ENCODE measurements around the gene ITFG1. TPM values are rescaled to one million over a fixed set of nuclear protein-coding genes. Genes with fewer than 3 reads are reported as not detected.

Gene ITFG1
- total RNA-seq, 2 donors from 2014 or later, result 17.8 to 24.6 TPM

DNA sequence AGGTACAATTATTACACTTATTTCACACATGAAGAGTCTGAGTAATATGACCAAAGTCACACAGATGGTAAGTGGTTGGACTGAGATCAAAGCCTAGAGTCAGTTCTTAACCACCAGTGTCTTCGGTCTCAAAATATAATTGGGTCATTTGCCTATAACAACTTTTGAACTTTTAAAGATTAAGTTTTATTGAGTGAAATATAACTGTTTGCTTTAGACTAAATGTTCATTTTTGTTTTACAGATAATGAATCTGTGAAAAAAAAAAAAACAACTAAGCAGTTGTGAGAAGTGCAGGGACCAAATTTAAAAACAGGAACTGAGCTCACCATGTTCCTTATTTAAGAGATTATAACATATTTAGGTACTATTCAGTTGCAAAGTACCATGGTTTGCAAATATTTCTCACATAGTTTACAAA, 150.1 kb downstream of the ITFG1 start:
- Histone ChIP-seq H3K36me3 (replicated peaks in 1 of 2; ENCODE audit: insufficient read depth in 1 of 2, low read depth in 2 of 2) (no peaks in the 10 kb centered on the region), H3K9me3 (no peaks in the 10 kb centered on the region), H3K4me3 (no peak overlapping the region), H3K27ac (no peak overlapping the region), H3K27me3 (no peaks in the 10 kb centered on the region), H3K4me1 (no peaks in the 10 kb centered on the region)
- DNase-seq (no peak), ATAC-seq (no peak)
- intact Hi-C loops (cut with DNase I), result no loop called here
- no peak for TF ChIP-seq POLR2A (IDR thresholded peaks at IDR 0.05)
- TF ChIP-seq, protein P1, sequence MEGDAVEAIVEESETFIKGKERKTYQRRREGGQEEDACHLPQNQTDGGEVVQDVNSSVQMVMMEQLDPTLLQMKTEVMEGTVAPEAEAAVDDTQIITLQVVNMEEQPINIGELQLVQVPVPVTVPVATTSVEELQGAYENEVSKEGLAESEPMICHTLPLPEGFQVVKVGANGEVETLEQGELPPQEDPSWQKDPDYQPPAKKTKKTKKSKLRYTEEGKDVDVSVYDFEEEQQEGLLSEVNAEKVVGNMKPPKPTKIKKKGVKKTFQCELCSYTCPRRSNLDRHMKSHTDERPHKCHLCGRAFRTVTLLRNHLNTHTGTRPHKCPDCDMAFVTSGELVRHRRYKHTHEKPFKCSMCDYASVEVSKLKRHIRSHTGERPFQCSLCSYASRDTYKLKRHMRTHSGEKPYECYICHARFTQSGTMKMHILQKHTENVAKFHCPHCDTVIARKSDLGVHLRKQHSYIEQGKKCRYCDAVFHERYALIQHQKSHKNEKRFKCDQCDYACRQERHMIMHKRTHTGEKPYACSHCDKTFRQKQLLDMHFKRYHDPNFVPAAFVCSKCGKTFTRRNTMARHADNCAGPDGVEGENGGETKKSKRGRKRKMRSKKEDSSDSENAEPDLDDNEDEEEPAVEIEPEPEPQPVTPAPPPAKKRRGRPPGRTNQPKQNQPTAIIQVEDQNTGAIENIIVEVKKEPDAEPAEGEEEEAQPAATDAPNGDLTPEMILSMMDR (IDR thresholded peaks at IDR 0.05), result no peak
- WGBS, 2 donors, result 85 to 92% methylated on average over 1 of the region's 1 CpG

GRCh38 chr16:47309581-47310312, 151.1 kb downstream of the ITFG1 start:
- TF ChIP-seq, protein P1 (IDR thresholded peaks at IDR 0.05), result no peak
- TF ChIP-seq POLR2A (IDR thresholded peaks at IDR 0.05), result no peak
- Histone ChIP-seq H3K36me3 (replicated peaks in 1 of 2; ENCODE audit: insufficient read depth in 1 of 2, low read depth in 2 of 2) (no peaks in the 10 kb centered on the region), H3K4me3 (no peak overlapping the region), H3K27me3 (no peaks in the 10 kb centered on the region), H3K9me3 (no peaks in the 10 kb centered on the region), H3K4me1 (no peaks in the 10 kb centered on the region), H3K27ac (no peak overlapping the region)
- no peak for DNase-seq
- 81 to 84% methylated on average over 4 of the region's 4 CpGs for WGBS, 2 donors
- no peak for ATAC-seq
- intact Hi-C loops (cut with DNase I), result no loop called here

DNA sequence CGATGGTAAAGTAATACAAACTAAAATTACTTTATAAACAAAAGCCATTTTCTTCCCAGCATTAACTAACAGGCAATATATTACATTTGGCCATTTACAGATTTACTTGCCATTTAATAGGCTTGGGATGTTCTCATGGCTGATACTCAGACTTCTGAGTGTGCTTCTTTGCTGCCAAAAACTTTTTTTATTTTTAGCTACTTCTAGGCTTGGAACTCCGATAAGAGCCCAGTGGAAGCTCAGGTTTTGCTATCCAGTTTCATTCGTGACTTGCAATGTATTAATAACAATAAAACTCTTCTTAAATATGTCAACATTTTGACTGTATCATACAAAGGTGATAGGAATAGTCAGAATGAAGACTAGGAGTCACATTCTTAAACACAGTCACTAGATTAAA, 152.3 kb downstream of the ITFG1 start:
- no peaks in the 10 kb centered on the region for H3K4me1 ChIP-seq
- H3K27me3 ChIP-seq, result no peaks in the 10 kb centered on the region
- TF ChIP-seq POLR2A (IDR thresholded peaks at IDR 0.05), result no peak
- TF ChIP-seq, protein P1 (IDR thresholded peaks at IDR 0.05), result no peak
- 80 to 84% methylated on average over 3 of the region's 3 CpGs for whole genome bisulfite sequencing, 2 donors
- ATAC-seq (no peak), DNase-seq (no peak)
- no peaks in the 10 kb centered on the region for H3K36me3 ChIP-seq (replicated peaks in 1 of 2; ENCODE audit: insufficient read depth in 1 of 2, low read depth in 2 of 2)
- H3K9me3 ChIP-seq, result no peaks in the 10 kb centered on the region
- H3K4me3 ChIP-seq, result no peak overlapping the region
- H3K27ac ChIP-seq, result no peak overlapping the region
- intact Hi-C loops (cut with DNase I), result no loop called here

GRCh38 chr16:47304563-47304962, 156.3 kb downstream of the ITFG1 start:
- no peaks in the 10 kb centered on the region for H3K9me3 ChIP-seq
- H3K27me3 ChIP-seq, result no peaks in the 10 kb centered on the region
- H3K4me3 ChIP-seq, result no peak overlapping the region
- ATAC-seq (no peak), DNase-seq (no peak)
- 92 to 96% methylated on average over 1 of the region's 1 CpG for whole genome bisulfite sequencing, 2 donors
- no peak for TF ChIP-seq POLR2A (IDR thresholded peaks at IDR 0.05)
- TF ChIP-seq, protein P1 (IDR thresholded peaks at IDR 0.05), result no peak
- H3K4me1 ChIP-seq, result no peaks in the 10 kb centered on the region
- H3K27ac ChIP-seq, result no peak overlapping the region
- H3K36me3 ChIP-seq (replicated peaks in 1 of 2; ENCODE audit: insufficient read depth in 1 of 2, low read depth in 2 of 2), result no peaks in the 10 kb centered on the region
- intact Hi-C loops (cut with DNase I), result no loop called here

DNA sequence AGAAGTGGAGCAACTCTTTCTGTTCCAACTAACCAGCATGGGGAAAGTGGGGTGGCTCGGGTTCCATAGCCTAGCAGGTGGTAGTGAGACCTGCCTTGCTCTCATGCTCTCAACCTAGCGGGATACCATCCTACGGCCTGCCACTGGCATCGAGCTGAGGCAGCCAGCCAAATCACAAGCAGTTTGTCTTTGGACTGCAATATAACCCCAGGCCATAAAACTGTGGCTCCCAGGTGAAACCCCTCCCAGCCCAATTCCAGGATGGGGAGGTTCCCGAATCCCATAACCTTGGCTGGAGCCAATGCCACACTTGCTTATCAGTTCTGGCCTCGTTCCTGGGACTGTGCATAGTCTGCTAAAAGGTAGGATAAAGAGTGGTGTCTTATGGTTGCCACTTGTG, 161.3 kb downstream of the ITFG1 start:
- intact Hi-C loops (cut with DNase I), result no loop called here
- ATAC-seq (no peak), DNase-seq (no peak)
- Histone ChIP-seq H3K4me1 (no peaks in the 10 kb centered on the region), H3K9me3 (no peaks in the 10 kb centered on the region), H3K4me3 (no peak overlapping the region), H3K27ac (no peak overlapping the region), H3K27me3 (no peaks in the 10 kb centered on the region), H3K36me3 (replicated peaks in 1 of 2; ENCODE audit: insufficient read depth in 1 of 2, low read depth in 2 of 2) (no peaks in the 10 kb centered on the region)
- WGBS, 2 donors, result 95 to 97% methylated on average over 5 to 6 of the region's 6 CpGs
- TF ChIP-seq, protein P1 (IDR thresholded peaks at IDR 0.05), result no peak
- no peak for TF ChIP-seq POLR2A (IDR thresholded peaks at IDR 0.05)

Measured in body of pancreas (tissue), 4 donors.